ENCODE data around the gene CCN6.
"Not testable (repeated sequence)": the region's sequence is repeated elsewhere in the genome, so short reads cannot be mapped to it uniquely, and the experiment has no call there.

CCN6 gene

DNA sequence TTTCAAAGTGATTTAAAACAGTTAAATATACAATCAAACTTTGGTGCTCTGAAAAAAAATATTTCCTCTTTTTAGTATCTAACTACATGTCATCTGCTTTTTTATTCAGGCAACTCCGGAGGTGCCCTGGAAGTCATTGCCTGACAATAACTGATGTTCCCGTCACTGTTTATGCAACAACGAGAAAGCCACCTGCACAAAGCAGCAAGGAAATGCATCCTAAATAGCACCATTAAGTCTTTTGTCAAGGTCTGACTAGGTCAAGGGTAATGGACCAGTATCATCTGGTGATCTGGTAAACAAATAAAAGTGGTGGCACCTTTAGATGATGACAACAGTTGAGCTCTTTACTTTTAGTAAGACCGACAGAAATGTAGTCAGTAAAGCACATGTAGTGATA is 46.7 kb downstream of the CCN6 start:
- no peak overlapping the region for H3K4me3 ChIP-seq (ENCODE audit: low read length)
- DNase-seq (ENCODE audit: low read depth, low spot score) = no peak

DNA sequence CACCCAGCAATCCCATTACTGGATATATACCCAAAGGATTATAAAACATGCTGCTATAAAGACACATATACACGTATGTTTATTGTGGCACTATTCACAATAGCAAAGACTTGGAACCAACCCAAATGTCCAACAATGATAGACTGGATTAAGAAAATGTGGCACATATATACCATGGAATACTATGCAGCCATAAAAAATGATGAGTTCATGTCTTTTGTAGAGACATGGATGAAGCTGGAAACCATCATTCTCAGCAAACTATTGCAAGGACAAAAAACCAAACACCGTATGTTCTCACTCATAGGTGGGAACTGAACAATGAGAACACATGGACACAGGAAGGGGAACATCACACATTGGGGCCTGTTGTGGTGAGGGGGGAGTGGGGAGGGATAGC is 52.1 kb downstream of the CCN6 start:
- not testable (repeated sequence) for DNase-seq (ENCODE audit: low read depth, low spot score); H3K4me3 ChIP-seq (ENCODE audit: low read length)

DNA sequence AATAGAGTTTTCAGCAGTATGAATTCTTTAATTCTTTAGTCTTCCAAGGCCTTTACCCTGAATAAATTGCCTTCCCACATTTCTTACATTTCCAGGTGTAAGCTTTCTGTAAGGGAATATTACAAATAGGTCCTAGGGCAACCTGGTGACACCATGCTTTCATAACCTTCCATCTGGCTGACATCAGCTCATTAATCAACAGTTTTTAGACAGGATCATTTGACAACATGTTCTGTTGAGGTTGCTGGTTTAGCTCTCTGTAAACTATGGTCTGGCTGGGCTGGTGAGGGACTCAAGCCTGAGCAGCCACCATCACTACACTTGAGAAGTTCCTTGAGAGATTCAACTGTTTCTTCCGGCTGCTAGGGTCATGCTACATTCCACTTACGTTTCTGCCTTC is 52.7 kb downstream of the CCN6 start:
- H3K4me3 ChIP-seq (ENCODE audit: low read length) = no peak overlapping the region
- no peak for DNase-seq (ENCODE audit: low read depth, low spot score)

DNA sequence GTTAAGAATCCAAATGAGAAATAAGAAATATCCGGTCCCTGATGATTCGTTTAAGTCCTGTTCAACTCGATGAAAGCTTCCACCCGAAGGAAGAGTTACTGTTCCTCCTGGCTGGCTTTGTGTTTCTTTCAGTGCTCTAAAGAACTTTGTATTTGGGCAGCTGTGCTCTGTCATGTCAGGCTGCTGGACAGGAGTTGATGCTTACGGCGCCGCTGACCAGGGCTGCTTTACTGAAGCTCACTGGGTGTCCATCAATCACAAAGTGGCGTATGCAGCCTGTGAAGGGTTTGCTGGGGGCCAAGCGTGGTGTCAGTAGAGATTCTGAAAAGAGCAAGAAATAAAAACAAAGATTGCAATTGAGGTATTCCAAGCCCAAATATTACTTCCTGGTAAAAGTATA is 55.4 kb downstream of the CCN6 start:
- no peak overlapping the region for H3K4me3 ChIP-seq (ENCODE audit: low read length)
- no peak for DNase-seq (ENCODE audit: low read depth, low spot score)

DNA sequence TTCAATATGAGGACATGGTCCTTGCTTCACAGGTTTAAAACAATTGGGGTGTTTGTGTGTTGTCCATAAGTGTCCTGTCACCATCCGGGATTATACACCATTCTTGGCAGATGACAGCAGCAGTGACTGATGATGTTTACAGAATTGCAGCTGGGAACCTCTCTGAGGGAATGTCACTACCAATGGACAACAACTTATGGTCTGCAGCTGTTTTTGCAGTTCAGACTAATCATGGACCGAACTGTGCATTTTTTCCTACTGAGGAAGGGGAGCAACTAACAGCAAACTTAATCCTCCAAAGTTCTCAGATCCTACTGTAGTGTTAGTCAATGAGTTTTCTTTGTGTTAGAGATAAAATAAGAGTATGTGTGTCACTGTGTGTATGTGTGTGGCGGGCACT is 59.5 kb downstream of the CCN6 start:
- DNase-seq (ENCODE audit: low read depth, low spot score) = no peak
- H3K4me3 ChIP-seq (ENCODE audit: low read length) = no peak overlapping the region

DNA sequence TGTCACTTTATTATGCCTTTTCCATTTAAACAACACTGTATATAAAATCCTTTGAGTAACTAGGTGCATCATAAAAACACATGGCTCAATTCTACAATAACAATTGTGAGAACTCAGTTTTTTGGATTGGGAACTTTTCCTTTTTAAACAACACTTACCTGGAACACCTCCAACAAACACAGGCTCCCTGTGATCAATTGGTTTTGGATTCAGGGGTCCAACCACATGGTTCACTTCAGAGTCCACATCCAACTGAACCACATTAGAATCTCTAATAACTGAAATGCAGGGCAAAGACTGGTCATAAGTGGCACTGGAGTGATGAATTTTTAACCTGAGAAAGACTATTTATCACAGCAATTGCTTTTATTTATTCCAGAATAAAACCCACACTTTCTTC is 60.0 kb downstream of the CCN6 start:
- no peak for DNase-seq (ENCODE audit: low read depth, low spot score)
- no peak overlapping the region for H3K4me3 ChIP-seq (ENCODE audit: low read length)

DNA sequence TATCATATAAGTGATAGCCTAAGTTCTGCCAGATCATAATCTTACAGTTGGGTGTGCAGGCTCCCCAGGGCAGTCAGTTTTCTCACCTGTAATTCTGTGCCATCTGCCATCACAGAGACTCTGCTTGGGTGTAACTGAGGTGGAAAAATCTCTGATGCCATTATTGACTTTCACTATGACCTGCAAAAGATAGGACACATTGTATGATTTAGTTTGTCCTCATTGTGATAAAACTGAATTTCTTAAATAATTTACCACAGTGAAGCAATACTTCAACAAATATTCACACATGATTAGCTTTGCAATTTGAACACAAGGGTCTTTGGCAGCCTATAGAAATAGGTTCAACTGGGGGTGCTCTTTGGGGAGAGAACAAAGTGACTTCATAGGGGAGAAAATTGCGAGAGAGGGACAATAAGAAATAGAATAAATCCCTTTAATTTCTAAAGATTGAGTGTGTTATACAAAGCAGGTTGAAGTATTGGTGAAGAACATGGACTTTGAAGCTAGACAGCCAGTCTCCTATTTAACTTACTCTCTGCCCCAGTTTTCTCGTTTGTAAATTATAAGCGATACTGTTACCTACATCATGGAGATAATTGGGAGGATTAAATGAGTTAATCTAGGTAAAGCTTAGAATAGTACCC is 60.8 kb downstream of the CCN6 start:
- H3K4me3 ChIP-seq (ENCODE audit: low read length) = no peak overlapping the region
- DNase-seq (ENCODE audit: low read depth, low spot score) = no peak

DNA sequence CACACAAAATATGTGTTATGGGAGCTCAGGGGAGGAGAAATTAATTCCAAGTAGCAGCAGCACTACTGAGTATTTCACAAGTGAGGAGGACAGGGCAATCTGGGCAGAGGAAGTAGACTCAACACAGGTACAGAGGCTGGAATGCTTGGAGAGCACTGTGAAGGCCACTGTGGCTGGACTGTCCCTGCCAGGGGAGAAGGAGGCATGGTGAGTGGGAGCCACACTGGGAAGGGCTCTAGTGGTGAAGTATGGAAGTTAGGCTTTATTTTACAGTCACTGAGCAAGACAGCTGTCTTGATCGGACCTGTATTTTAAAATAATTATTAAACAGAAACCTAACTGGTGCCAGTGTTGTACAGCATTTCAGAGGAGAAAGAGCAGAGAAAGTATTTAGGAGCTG is 62.3 kb downstream of the CCN6 start:
- no peak overlapping the region for H3K4me3 ChIP-seq (ENCODE audit: low read length)
- DNase-seq (ENCODE audit: low read depth, low spot score) = no peak

DNA sequence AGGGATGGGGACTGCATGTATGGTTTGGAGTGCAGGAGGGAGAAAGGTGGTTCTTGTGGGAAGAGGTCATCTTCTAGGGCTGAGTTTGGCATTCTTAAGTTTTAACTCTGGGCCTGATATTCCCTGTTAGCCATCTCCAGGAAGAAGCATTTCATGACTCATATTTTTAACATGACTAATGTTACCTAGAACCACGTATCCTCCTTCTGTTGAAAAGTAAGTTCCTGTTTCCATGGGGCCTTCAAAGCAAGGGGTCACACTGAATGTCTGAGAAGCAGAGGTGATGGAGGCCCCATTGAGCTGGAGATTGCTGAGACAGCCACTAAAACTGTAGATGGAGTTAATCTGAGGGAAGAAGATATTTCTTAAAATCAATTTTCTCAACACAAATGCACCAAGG is 63.6 kb downstream of the CCN6 start:
- DNase-seq (ENCODE audit: low read depth, low spot score) = no peak

DNA sequence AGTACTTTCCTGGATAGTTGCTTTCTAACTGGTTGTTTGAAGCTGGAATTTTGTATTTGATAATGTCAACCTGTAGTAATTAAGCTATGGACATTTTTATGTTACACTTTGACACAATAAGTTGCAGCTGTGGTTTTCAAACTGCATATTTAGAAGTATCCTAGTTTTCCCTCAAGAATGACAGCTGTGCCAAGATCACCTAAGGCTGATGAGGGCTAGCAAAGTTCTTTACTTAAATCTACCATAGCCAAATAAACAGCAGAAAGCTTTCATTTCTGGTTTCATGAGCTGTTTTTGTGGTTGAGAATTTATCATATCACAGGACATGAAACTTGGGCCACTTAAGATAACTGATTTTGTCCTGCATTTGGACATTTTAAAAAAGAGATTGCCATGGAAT is 64.1 kb downstream of the CCN6 start:
- DNase-seq (ENCODE audit: low read depth, low spot score) = no peak
- no peak overlapping the region for H3K4me3 ChIP-seq (ENCODE audit: low read length)

More for the DNA sequence above, 63.6 kb downstream of the CCN6 start:
- no peak overlapping the region for H3K4me3 ChIP-seq (ENCODE audit: low read length)

All from Jurkat, Clone E6-1 (cell line).